HG02981 (cell line): ENCODE data around the gene TRAPPC3L.

ENCODE experiments used
- ATAC-seq: cut with Tn5 transposase; IDR thresholded peaks from one replicate; pipeline ENCODE4 v1.9.1; 2021; ENCODE audit warnings: mild to moderate bottlenecking, moderate library complexity; ENCODE audit not compliant: unreplicated experiment

TRAPPC3L gene

GRCh38 chr6:116545651-116546050 lies at the start of gene TRAPPC3L:
TRAPPC3L (minus strand) TSS chr6:116545684; CDS start chr6:116545514, 170 bp downstream.
- ATAC-seq = no peak

DNA sequence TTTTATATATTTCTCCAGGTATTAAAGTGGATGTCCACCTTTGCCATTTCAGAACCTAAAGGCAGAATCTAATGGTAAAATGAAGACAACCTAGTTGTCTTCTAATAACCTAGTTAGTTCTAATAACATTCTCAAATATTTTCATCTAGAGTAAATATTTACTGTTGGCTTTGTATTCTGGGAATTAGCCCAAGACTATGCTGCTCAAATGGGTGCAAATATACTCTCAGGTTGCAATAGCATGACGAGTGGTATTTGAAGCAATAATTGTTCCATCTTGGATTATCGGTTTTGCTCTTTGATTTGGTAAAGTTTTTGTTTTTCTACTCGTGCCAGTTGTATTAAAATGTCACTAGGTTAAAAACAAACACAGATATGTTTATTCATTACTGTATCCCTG lies 49.8 kb upstream of the TRAPPC3L start:
- no peak for ATAC-seq

GRCh38 chr6:116586738-116587137 lies 41.3 kb upstream of the TRAPPC3L start:
- no peak for ATAC-seq

- ATAC-seq = no peak
Measured at GRCh38 chr6:116586276-116586675, 40.8 kb upstream of the TRAPPC3L start.

GRCh38 chr6:116580198-116580597 lies 34.7 kb upstream of the TRAPPC3L start:
- no peak for ATAC-seq

- no peak for ATAC-seq
Measured at GRCh38 chr6:116579143-116579542, 33.7 kb upstream of the TRAPPC3L start.

DNA sequence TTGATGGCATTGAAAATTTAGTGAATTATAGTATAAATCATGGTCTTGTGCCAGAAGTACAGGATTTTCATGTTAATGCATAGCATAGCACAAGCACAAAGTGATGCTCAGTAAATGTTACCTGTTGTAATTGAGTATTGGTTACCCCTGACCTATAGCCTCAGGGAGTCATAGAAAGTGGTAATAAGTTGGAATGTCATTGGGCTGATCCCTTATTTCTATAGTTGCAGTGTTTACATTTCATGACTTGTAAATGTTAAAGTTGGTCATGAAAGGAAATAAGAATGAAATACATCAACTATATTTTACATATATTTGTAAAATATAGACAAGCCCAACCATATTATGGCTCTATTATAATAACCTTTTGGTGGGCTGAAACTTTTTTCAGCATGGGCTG lies 32.9 kb upstream of the TRAPPC3L start:
- no peak for ATAC-seq

DNA sequence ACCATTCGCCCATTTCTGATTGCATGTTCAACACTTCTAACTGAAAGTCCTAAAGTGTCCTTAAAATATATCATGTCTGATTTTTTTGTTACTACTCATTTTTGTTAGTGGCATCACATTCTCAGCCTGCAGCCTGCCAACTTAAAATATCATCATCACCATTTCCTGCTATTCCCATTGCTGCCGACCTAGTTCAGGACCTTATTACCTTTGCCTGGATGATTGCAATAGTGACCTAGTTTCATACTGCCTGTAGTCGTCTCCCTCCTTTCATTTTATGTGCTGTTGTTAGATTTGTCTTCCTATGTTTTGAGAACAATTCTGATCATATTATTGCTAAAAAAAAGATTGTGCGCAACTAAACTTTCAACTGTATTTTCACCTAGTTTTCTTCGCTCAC lies 32.0 kb upstream of the TRAPPC3L start:
- no peak for ATAC-seq

DNA sequence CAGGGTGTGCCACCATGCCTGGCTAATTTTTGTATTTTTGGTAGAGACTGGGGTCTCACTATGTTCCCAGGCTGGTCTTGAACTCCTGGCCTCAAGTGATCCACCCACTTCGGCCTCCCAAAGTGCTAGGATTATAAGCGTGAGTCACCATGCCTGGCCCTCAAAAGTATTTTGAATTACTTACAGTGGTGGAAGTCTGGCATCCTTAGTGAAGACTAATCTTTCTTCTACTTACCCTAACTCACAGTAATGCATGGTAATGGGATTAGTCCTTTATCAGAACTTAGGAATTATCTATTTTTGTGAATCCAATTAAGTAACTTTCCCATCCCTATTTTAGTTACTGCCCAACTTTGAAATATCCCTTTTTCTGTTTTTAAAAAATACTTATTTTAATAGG lies 29.7 kb upstream of the TRAPPC3L start:
- no peak for ATAC-seq

DNA sequence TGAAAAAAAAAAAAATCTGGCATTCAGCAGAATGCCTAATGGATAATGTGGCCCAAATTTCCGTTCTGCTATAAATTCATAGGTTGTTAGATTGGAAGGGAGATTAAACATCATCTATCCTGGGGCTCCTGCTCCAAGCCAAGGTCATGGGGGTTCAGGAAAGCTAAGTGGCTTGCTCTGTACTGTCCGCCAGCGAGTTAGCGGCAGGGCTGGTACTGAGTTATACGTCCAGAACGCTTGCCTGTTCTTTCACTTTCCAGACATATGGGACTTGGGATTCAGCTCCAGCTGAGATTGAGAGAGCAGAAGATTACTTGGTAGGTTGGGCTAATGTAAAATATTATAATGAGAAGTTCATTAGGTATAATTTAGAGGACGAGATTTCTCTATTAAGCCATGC lies 26.7 kb upstream of the TRAPPC3L start:
- ATAC-seq = no peak

GRCh38 chr6:116571683-116572000 lies 26.2 kb upstream of the TRAPPC3L start:
- no peak for ATAC-seq

GRCh38 chr6:116570856-116571682 lies 25.6 kb upstream of the TRAPPC3L start, which contains the start of gene RWDD1:
RWDD1 (plus strand) TSS chr6:116571504; CDS start chr6:116571583, 79 bp downstream.
- ATAC-seq = peak; percentile 92

DNA sequence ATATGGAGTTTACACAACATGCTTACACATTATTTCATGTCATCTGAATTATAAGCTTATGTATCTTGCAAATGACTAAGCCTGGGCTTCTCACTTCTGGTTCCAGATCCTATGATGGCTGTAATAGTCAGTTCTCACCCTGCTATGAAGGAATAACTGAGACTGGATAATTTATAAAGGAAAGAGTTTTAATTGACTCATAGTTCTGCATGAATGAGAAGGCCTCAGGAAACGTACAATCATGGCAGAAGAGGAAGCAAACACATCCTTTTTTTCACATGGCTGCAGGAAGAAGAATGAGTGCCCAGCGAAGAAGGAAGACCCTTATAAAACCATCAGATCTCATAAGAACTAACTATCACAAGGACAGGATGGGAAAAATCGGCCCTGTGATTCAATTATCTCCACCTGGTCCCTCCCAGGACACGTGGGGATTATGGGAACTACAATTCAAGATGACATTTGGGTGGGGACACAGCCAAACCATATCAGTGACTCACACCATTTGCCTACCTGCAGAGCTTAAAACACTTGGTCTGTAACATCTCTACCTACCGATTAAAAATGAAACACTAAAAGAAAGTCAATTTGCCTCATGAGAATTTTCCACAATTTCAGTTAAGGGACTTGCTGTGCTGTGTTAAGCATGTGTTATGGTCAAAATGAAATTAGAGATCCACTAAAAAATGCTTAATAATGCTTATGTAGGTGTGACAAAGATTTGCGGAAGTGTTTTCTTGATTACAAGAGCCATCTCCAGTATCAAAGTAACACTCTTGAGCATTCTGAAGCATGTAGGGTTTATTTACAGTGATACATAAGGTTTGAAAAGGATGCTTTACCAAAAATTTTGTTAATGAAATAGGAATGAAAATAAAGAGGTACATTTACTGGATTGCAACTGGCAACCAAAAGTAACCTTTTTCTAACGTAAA lies 23.6 kb upstream of the TRAPPC3L start:
- ATAC-seq = no peak

DNA sequence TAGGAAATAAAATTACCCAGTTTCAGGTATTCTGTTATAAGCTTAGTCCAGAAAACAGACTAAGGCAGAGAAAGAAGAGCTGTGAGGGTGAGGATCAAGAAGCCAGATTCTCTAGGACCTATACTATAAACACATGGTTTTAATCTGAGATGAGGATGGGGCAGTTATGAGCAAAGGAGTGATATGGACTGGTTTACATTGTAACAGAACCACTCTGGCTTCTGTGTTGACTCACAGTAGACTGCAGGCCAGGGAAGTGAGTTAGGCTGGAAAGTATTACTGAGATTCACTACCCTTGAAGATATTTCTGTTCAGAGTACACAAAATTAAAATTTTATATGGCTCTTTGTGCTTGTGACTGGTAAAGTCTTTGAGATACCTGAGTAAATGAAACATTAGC lies 22.6 kb upstream of the TRAPPC3L start:
- ATAC-seq = no peak

GRCh38 chr6:116564921-116565872 lies 19.7 kb upstream of the TRAPPC3L start:
- ATAC-seq = no peak

DNA sequence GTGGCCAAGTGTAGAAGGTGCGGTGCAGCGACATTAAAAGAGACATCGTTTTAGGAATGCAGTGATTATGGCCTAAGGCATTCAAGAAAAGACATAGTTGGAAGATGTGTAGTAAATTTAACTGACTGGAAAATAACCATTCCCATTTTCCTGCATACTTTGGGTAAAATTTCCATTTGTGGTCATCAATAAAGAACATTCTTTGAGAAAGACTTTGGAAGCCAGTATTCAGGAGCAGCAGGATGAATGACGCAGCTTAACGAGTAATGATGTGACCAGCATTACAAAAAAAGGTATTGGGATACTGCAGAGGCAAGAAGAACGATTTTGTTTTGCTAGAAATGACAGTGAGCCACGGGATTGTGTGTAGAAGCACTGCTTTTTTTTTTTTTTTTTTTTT lies 18.8 kb upstream of the TRAPPC3L start:
- no peak for ATAC-seq

- ATAC-seq = no peak
Measured at GRCh38 chr6:116563830-116564229, 18.3 kb upstream of the TRAPPC3L start.

- ATAC-seq = no peak
Measured at GRCh38 chr6:116562614-116563013, 17.1 kb upstream of the TRAPPC3L start.

GRCh38 chr6:116562019-116562403 lies 16.5 kb upstream of the TRAPPC3L start:
- ATAC-seq = no peak

- ATAC-seq = peak; percentile 53
Measured at GRCh38 chr6:116561377-116562018, 16.0 kb upstream of the TRAPPC3L start.
